Measurements from ENCODE around the gene FGF21. TPM values are rescaled to one million over a fixed set of nuclear protein-coding genes. Genes with fewer than 3 reads are reported as not detected.

FGF21 gene
- total and polyA plus RNA-seq, 2 donors from 2014 or later = not detected

- H3K27me3 ChIP-seq (ENCODE audit: control insufficient read depth, insufficient read depth, low read length) = peaks cover 4% of the 10 kb centered on the region
- H3K36me3 ChIP-seq (ENCODE audit: control insufficient read depth in 2 of 3, insufficient read depth in 3 of 3, low read length in 3 of 3) = no peaks in the 10 kb centered on the region
- no peak overlapping the region for H3K9ac ChIP-seq (ENCODE audit: low read length in 3 of 3)
- FAIRE-seq (no peak), DNase-seq (no peak)
- no peak overlapping the region for H3K4me3 ChIP-seq (ENCODE audit: low read length in 3 of 3)
- H3K9me3 ChIP-seq (ENCODE audit: control insufficient read depth in 2 of 3, insufficient read depth in 1 of 3, low read length in 3 of 3) = no peaks in the 10 kb centered on the region
- H3K4me1 ChIP-seq (ENCODE audit: control insufficient read depth in 2 of 3, insufficient read depth in 2 of 3, low read depth in 1 of 3, low read length in 3 of 3) = peaks cover 0 to 9% (median 0%) of the 10 kb centered on the region in 3 donors
- no peak overlapping the region for H3K27ac ChIP-seq (ENCODE audit: low read depth in 2 of 2, low read length in 2 of 2)
- TF ChIP-seq CTCF (IDR thresholded peaks at IDR 0.05; ENCODE audit: borderline replicate concordance, extremely low read depth, insufficient read depth) = no peak
- intact Hi-C loops (cut with DNase I) = no loop called here
Measured at GRCh38 chr19:48742096-48742495, 13.2 kb upstream of the FGF21 start.

- Histone ChIP-seq H3K27ac (ENCODE audit: low read depth in 2 of 2, low read length in 2 of 2) (no peak overlapping the region), H3K36me3 (ENCODE audit: control insufficient read depth in 2 of 3, insufficient read depth in 3 of 3, low read length in 3 of 3) (no peaks in the 10 kb centered on the region), H3K4me1 (ENCODE audit: control insufficient read depth in 2 of 3, insufficient read depth in 2 of 3, low read depth in 1 of 3, low read length in 3 of 3) (peaks cover 0 to 5% (median 3%) of the 10 kb centered on the region in 3 donors), H3K9ac (ENCODE audit: low read length in 3 of 3) (no peak overlapping the region), H3K27me3 (ENCODE audit: control insufficient read depth, insufficient read depth, low read length) (peaks cover 4% of the 10 kb centered on the region), H3K4me3 (ENCODE audit: low read length in 3 of 3) (no peak overlapping the region), H3K9me3 (ENCODE audit: control insufficient read depth in 2 of 3, insufficient read depth in 1 of 3, low read length in 3 of 3) (no peaks in the 10 kb centered on the region)
- FAIRE-seq (no peak), DNase-seq (peak in 3 of 5 donors; percentile 70 to 78 (median 74))
- no peak for TF ChIP-seq CTCF (IDR thresholded peaks at IDR 0.05; ENCODE audit: borderline replicate concordance, extremely low read depth, insufficient read depth)
- intact Hi-C loops (cut with DNase I) = no loop called here
Measured at GRCh38 chr19:48745208-48745995, 9.9 kb upstream of the FGF21 start.

GRCh38 chr19:48746110-48746509, 9.2 kb upstream of the FGF21 start:
- intact Hi-C loops (cut with DNase I) = no loop called here
- Histone ChIP-seq H3K27me3 (ENCODE audit: control insufficient read depth, insufficient read depth, low read length) (peaks cover 4% of the 10 kb centered on the region), H3K4me3 (ENCODE audit: low read length in 3 of 3) (no peak overlapping the region), H3K9ac (ENCODE audit: low read length in 3 of 3) (no peak overlapping the region), H3K27ac (ENCODE audit: low read depth in 2 of 2, low read length in 2 of 2) (peak overlapping the region in 1 of 2 donors; percentile 77), H3K9me3 (ENCODE audit: control insufficient read depth in 2 of 3, insufficient read depth in 1 of 3, low read length in 3 of 3) (no peaks in the 10 kb centered on the region), H3K36me3 (ENCODE audit: control insufficient read depth in 2 of 3, insufficient read depth in 3 of 3, low read length in 3 of 3) (no peaks in the 10 kb centered on the region), H3K4me1 (ENCODE audit: control insufficient read depth in 2 of 3, insufficient read depth in 2 of 3, low read depth in 1 of 3, low read length in 3 of 3) (peaks cover 0 to 5% (median 3%) of the 10 kb centered on the region in 3 donors)
- no peak for TF ChIP-seq CTCF (IDR thresholded peaks at IDR 0.05; ENCODE audit: borderline replicate concordance, extremely low read depth, insufficient read depth)
- DNase-seq (peak in 1 of 5 donors; percentile 53), FAIRE-seq (no peak)
